ENCODE results near the gene URGCP.
A peak's percentile ranks its signal among the peaks of the same experiment; 100 is the strongest.

The URGCP gene

GRCh38 chr7:43943417-43944187, 37.2 kb upstream of the URGCP start:
- H3K27ac ChIP-seq, result peak overlapping the region; percentile 5; the same call in 1 of the 2 replicates
- CTCF ChIA-PET, result interaction anchor here (0.6 to 1.9 kb wide), 4 partner anchors 10 to 384 kb away, joined by 3 to 6 read pairs (median 4); partner anchors contain the start of gene UBE2D4
- TF ChIP-seq, protein P1, sequence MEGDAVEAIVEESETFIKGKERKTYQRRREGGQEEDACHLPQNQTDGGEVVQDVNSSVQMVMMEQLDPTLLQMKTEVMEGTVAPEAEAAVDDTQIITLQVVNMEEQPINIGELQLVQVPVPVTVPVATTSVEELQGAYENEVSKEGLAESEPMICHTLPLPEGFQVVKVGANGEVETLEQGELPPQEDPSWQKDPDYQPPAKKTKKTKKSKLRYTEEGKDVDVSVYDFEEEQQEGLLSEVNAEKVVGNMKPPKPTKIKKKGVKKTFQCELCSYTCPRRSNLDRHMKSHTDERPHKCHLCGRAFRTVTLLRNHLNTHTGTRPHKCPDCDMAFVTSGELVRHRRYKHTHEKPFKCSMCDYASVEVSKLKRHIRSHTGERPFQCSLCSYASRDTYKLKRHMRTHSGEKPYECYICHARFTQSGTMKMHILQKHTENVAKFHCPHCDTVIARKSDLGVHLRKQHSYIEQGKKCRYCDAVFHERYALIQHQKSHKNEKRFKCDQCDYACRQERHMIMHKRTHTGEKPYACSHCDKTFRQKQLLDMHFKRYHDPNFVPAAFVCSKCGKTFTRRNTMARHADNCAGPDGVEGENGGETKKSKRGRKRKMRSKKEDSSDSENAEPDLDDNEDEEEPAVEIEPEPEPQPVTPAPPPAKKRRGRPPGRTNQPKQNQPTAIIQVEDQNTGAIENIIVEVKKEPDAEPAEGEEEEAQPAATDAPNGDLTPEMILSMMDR (conservative IDR thresholded peaks at IDR 0.05; ENCODE audit: low read depth), result no peak
- no peak for DNase-seq (ENCODE audit: low spot score)
- POLR2A ChIA-PET (ENCODE audit: low non-redundant PET), result no interaction called here

GRCh38 chr7:43942997-43943396, 36.6 kb upstream of the URGCP start:
- CTCF ChIA-PET, result interaction anchor here (0.6 to 1.9 kb wide), 2 partner anchors 11 to 383 kb away, joined by 5 to 6 read pairs; no protein-coding TSS in a partner anchor
- peak overlapping the region; percentile 5; the same call in 1 of the 2 replicates for H3K27ac ChIP-seq
- TF ChIP-seq, protein P1 (conservative IDR thresholded peaks at IDR 0.05; ENCODE audit: low read depth), result no peak
- POLR2A ChIA-PET (ENCODE audit: low non-redundant PET), result no interaction called here
- no peak for DNase-seq (ENCODE audit: low spot score)

- no peak for DNase-seq (ENCODE audit: low spot score)
- ChIA-PET CTCF (no interaction called here), POLR2A (ENCODE audit: low non-redundant PET) (no interaction called here)
- H3K27ac ChIP-seq, result no peak overlapping the region
- TF ChIP-seq, protein P1 (conservative IDR thresholded peaks at IDR 0.05; ENCODE audit: low read depth), result no peak
Measured at GRCh38 chr7:43942250-43942649, 35.9 kb upstream of the URGCP start.

- TF ChIP-seq, protein P1 (conservative IDR thresholded peaks at IDR 0.05; ENCODE audit: low read depth), result no peak
- no peak overlapping the region for H3K27ac ChIP-seq
- no peak for DNase-seq (ENCODE audit: low spot score)
- POLR2A ChIA-PET (ENCODE audit: low non-redundant PET), result no interaction called here
- CTCF ChIA-PET, result interaction anchor here (0.6 kb wide), 1 partner anchor 569 kb away, joined by 3 read pairs; no protein-coding TSS in a partner anchor
Measured at GRCh38 chr7:43938892-43939482, 32.6 kb upstream of the URGCP start.

- ChIA-PET CTCF (interaction anchor here (0.6 kb wide), 1 partner anchor 55 kb away, joined by 4 read pairs; no protein-coding TSS in a partner anchor), POLR2A (ENCODE audit: low non-redundant PET) (no interaction called here)
- H3K27ac ChIP-seq, result no peak overlapping the region
- DNase-seq (ENCODE audit: low spot score), result no peak
- TF ChIP-seq, protein P1 (conservative IDR thresholded peaks at IDR 0.05; ENCODE audit: low read depth), result no peak
Measured at GRCh38 chr7:43937444-43937843, 31.0 kb upstream of the URGCP start.

DNA sequence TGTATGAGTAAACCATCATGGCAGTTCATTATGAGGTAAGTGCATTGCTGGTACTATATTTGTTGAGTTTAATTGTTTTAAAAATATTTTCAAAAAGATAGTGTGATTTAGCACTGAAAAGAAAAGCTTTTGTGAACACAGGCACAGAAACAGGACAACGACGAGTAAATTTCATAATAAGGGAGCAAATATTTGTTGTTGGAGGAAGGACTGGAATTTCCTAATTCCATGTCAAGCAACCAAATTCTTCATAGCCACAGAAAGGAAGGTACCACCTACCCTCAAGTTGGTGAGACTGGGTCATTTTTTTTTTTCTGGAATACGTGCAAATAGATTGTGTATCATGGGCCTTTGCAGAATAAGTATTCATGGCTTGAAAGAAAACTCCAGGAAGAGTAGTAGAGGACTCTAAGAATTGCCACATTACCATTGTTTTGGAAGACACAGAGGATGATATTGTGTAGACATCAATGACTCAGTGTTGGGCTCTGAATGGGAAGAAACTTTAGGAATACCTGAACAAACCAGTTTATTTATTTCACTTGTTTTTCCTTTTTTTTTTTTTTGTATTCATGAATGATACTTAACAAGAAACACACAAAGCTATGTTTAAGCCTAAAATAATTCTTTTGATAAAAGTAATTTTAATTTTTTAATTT, 27.6 kb upstream of the URGCP start:
- TF ChIP-seq, protein P1 (conservative IDR thresholded peaks at IDR 0.05; ENCODE audit: low read depth), result no peak
- CTCF ChIA-PET, result interaction anchor here (0.6 to 0.7 kb wide), 2 partner anchors 8 to 96 kb away, joined by 3 read pairs; partner anchors contain the start of gene UBE2D4
- H3K27ac ChIP-seq, result no peak overlapping the region
- POLR2A ChIA-PET (ENCODE audit: low non-redundant PET), result no interaction called here
- no peak for DNase-seq (ENCODE audit: low spot score)
